HepG2 (cell line): ENCODE results near the gene GDE1. TPM values are rescaled to one million over a fixed set of nuclear protein-coding genes. Genes with fewer than 3 reads are reported as not detected.

Experiments used
- EEA1 ChIP-seq: sonication (generic); formaldehyde crosslinking; IDR thresholded peaks from 2 replicates; pipeline ENCODE4 v1.5.1; 2020; ENCODE audit warnings: mild to moderate bottlenecking, missing genetic modification reagents, borderline replicate concordance
- FOSL1 ChIP-seq: sonication (generic); formaldehyde crosslinking; IDR thresholded peaks from 2 replicates; pipeline ENCODE4 v1.9.0; 2021; ENCODE audit warnings: missing genetic modification reagents, borderline replicate concordance
- FOXA3 ChIP-seq: IDR thresholded peaks from 2 replicates; pipeline ENCODE4 v1.6.1; 2016; ENCODE audit warnings: missing genetic modification reagents, missing compliant biosample characterization
- GMEB2 ChIP-seq: IDR thresholded peaks from 2 replicates; pipeline ENCODE4 v1.6.1; 2016; ENCODE audit warnings: missing biosample characterization, missing genetic modification reagents, low read depth
- HNRNPL ChIP-seq: fragments of 200-400 bp; formaldehyde crosslinking; IDR thresholded peaks from 2 replicates; pipeline ENCODE4 v1.6.1; 2017; ENCODE audit warnings: mild to moderate bottlenecking, low read depth, low read length
- KAT2B ChIP-seq: fragments of 150-350 bp; IDR thresholded peaks from 2 replicates; pipeline ENCODE4 v1.6.1; 2014; ENCODE audit warnings: low read depth, low read length, borderline replicate concordance
- MLXIP ChIP-seq: sonication (generic); formaldehyde crosslinking; IDR thresholded peaks from 2 replicates; pipeline ENCODE4 v1.9.0; 2021; ENCODE audit warnings: missing genetic modification reagents, borderline replicate concordance
- MNT ChIP-seq: fragments of 450-650 bp; IDR thresholded peaks from 2 replicates; pipeline ENCODE4 v1.6.1; 2016
- PHF5A ChIP-seq: IDR thresholded peaks from one replicate; pipeline ENCODE4 v1.6.1; 2018; ENCODE audit warnings: low read depth, missing genetic modification reagents; ENCODE audit not compliant: unreplicated experiment
- ZBTB26 ChIP-seq: IDR thresholded peaks from 2 replicates; pipeline ENCODE4 v1.6.1; 2016; ENCODE audit warnings: missing compliant biosample characterization, missing genetic modification reagents, borderline replicate concordance
- ZBTB4 ChIP-seq: sonication (generic); formaldehyde crosslinking; IDR thresholded peaks from 2 replicates; pipeline ENCODE4 v1.4.0; 2020; ENCODE audit warnings: missing genetic modification reagents, mild to moderate bottlenecking, borderline replicate concordance
- ZBTB8A ChIP-seq: sonication (generic); formaldehyde crosslinking; IDR thresholded peaks from 2 replicates; pipeline ENCODE4 v1.4.0; 2020; ENCODE audit warnings: mild to moderate bottlenecking, low read depth, missing genetic modification reagents, borderline replicate concordance
- ZNF292 ChIP-seq: sonication (generic); formaldehyde crosslinking; IDR thresholded peaks from 2 replicates; pipeline ENCODE4 v1.8.1; 2022; ENCODE audit warnings: mild to moderate bottlenecking, low read depth, missing genetic modification reagents, borderline replicate concordance
- ZNF333 ChIP-seq: sonication (generic); formaldehyde crosslinking; IDR thresholded peaks from 2 replicates; pipeline ENCODE4 v1.4.0; 2020; ENCODE audit warnings: mild to moderate bottlenecking, missing genetic modification reagents, borderline replicate concordance
- ZNF496 ChIP-seq: sonication (generic); formaldehyde crosslinking; IDR thresholded peaks from 2 replicates; pipeline ENCODE4 v1.8.1; 2023; ENCODE audit warnings: mild to moderate bottlenecking, moderate library complexity, missing genetic modification reagents; ENCODE audit not compliant: insufficient replicate concordance
- ZNF776 ChIP-seq: sonication (generic); formaldehyde crosslinking; IDR thresholded peaks from 2 replicates; pipeline ENCODE4 v1.4.0; 2020; ENCODE audit warnings: mild to moderate bottlenecking, missing genetic modification reagents
- polyA plus RNA-seq, 8 experiments: library from polyadenylated mRNA; depleted of rRNA in 3 of 8; stranded (reverse) in 7 of 8; unstranded in 1 of 8; fragments of >200 nt; fragmentation: Illumina TruSeq in 4 of 8; extraction: Trizol in 4 of 8; gene quantifications; 2 replicates each; pipeline versions ENCODE4 v1.2.1 to v1.2.3, GENCODE V29; 2011 to 2016; ENCODE audit warnings: low read depth in 4 of 8, missing spikeins in 1 of 8, mixed read lengths in 1 of 8; ENCODE audit not compliant: insufficient read depth in 1 of 8
- total RNA-seq, 5 experiments: library from RNA; depleted of rRNA; stranded (reverse); fragments of >200 nt; fragmentation: Illumina TruSeq; extraction: Trizol; gene quantifications; 2 replicates each; pipeline ENCODE4 v1.2.3, GENCODE V29; 2016; ENCODE audit warnings: low read depth in 1 of 5

The GDE1 gene
- total and polyA plus RNA-seq, 2 of the 13 experiments (the other 11 are each of a cell fraction or from before 2014, with no cell fraction given) = 35.9 to 59.0 TPM

GRCh38 chr16:19521471-19522396 is at the start of gene GDE1 (continued):
- TF ChIP-seq ZBTB4 (CRISPR knock-in tag) = peak; percentile 62; the same call in 1 of the 2 replicates
- peak; percentile 83; the same call in 1 of the 2 replicates for TF ChIP-seq EEA1 (CRISPR knock-in tag)
- TF ChIP-seq KAT2B = no peak
- TF ChIP-seq HNRNPL = 0 out of 2 replicates have a peak, but pooled peaks have one; percentile 53
- no peak for TF ChIP-seq MNT
- no peak for TF ChIP-seq PHF5A (CRISPR knock-in tag)
- TF ChIP-seq MLXIP (CRISPR knock-in tag) = no peak
- TF ChIP-seq ZNF776 = peak; percentile 84
- TF ChIP-seq ZBTB26 (CRISPR knock-in tag) = peak; percentile 40
- peak; percentile 23; the same call in 1 of the 2 replicates for TF ChIP-seq FOXA3 (CRISPR knock-in tag)
- TF ChIP-seq FOSL1 (CRISPR knock-in tag) = no peak
- TF ChIP-seq ZNF496 = no peak
- TF ChIP-seq ZNF333 = peak; percentile 77; the same call in 1 of the 2 replicates
- TF ChIP-seq GMEB2 (CRISPR knock-in tag) = no peak
- peak; percentile 74; the same call in 1 of the 2 replicates for TF ChIP-seq ZBTB8A (CRISPR knock-in tag)
- peak; percentile 92 for TF ChIP-seq ZNF292 (CRISPR knock-in tag)
